WTC11 (cell line): ENCODE measurements around the gene DRAM2. TPM values are rescaled to one million over a fixed set of nuclear protein-coding genes. Genes with fewer than 3 reads are reported as not detected.

Experiments used
- ATAC-seq: fragments of 200-7000 bp; cut with Tn5 transposase; 2 replicates; pipeline ENCODE4 v1.10.0; 2021; ENCODE audit warnings: mild to moderate bottlenecking, moderate library complexity
- CTCF ChIA-PET: fragments of 300-600 bp; sonication (Branson Sonifier 250); formaldehyde crosslinking; loops from one replicate; lab custom pipeline; 2021; ENCODE audit warnings: antibody characterized with exemption; lab: Charles Lee
- POLR2A ChIA-PET: fragments of 350-600 bp; sonication (Branson Sonifier 250); formaldehyde crosslinking; loops from one replicate; lab custom pipeline; 2021; ENCODE audit warnings: antibody characterized with exemption; lab: Charles Lee
- DNase-seq: peaks from one replicate; pipeline ENCODE4 v3.0.0; 2021; ENCODE audit warnings: low spot score
- H3K27ac Mint-ChIP-seq: 2 replicates; pipeline ENCODE4 v1.8.0; 2021; ENCODE audit warnings: mixed read lengths
- H3K27me3 Mint-ChIP-seq: 2 replicates; pipeline ENCODE4 v1.8.0; 2021; ENCODE audit warnings: low read depth, mild to moderate bottlenecking, moderate library complexity, mixed read lengths
- H3K36me3 Mint-ChIP-seq: 2 replicates; pipeline ENCODE4 v1.8.0; 2021; ENCODE audit warnings: mixed read lengths
- H3K4me1 Mint-ChIP-seq: 2 replicates; pipeline ENCODE4 v1.8.0; 2022; ENCODE audit warnings: mixed read lengths
- H3K4me3 Mint-ChIP-seq: 2 replicates; pipeline ENCODE4 v1.8.0; 2021; ENCODE audit warnings: mild to moderate bottlenecking, moderate library complexity, mixed read lengths
- H3K9me3 Mint-ChIP-seq: 2 replicates; pipeline ENCODE4 v1.8.0; 2021; ENCODE audit warnings: mixed read lengths
- CREB1 ChIP-seq: sonication (generic); formaldehyde crosslinking; IDR thresholded peaks from 2 replicates; pipeline ENCODE4 v1.8.0; 2023; ENCODE audit warnings: mild to moderate bottlenecking, missing genetic modification reagents
- E2F4 ChIP-seq: sonication (generic); formaldehyde crosslinking; IDR thresholded peaks from 2 replicates; pipeline ENCODE4 v1.8.1; 2022; ENCODE audit warnings: low read depth, mild to moderate bottlenecking, moderate library complexity, missing genetic modification reagents, borderline replicate concordance
- HMGXB4 ChIP-seq: sonication (generic); formaldehyde crosslinking; IDR thresholded peaks from 2 replicates; pipeline ENCODE4 v1.8.1; 2023; ENCODE audit warnings: mild to moderate bottlenecking, moderate library complexity, missing genetic modification reagents
- JUN ChIP-seq: sonication (generic); formaldehyde crosslinking; IDR thresholded peaks from 2 replicates; pipeline ENCODE4 v1.8.0; 2023; ENCODE audit warnings: mild to moderate bottlenecking, missing genetic modification reagents
- MYBL2 ChIP-seq: sonication (generic); formaldehyde crosslinking; IDR thresholded peaks from 2 replicates; pipeline ENCODE4 v1.8.1; 2023; ENCODE audit warnings: mild to moderate bottlenecking, moderate library complexity, missing genetic modification reagents
- NFATC4 ChIP-seq: fragments of 250-450 bp; sonication (Bioruptor Pico); IDR thresholded peaks from 2 replicates; pipeline ENCODE4 v1.9.0; 2021; ENCODE audit warnings: mild to moderate bottlenecking
- NR2C2 ChIP-seq: sonication (generic); formaldehyde crosslinking; IDR thresholded peaks from 2 replicates; pipeline ENCODE4 v1.8.0; 2022; ENCODE audit warnings: mild to moderate bottlenecking, missing genetic modification reagents
- PRRX2 ChIP-seq: fragments of 250-450 bp; sonication (Bioruptor Pico); IDR thresholded peaks from 2 replicates; pipeline ENCODE4 v1.8.0; 2021; ENCODE audit warnings: mild to moderate bottlenecking
- SMAD4 ChIP-seq: sonication (generic); formaldehyde crosslinking; IDR thresholded peaks from 2 replicates; pipeline ENCODE4 v1.8.0; 2022; ENCODE audit warnings: mild to moderate bottlenecking, missing genetic modification reagents
- ZBTB21 ChIP-seq: sonication (generic); formaldehyde crosslinking; IDR thresholded peaks from 2 replicates; pipeline ENCODE4 v1.8.1; 2023; ENCODE audit warnings: mild to moderate bottlenecking, missing genetic modification reagents, borderline replicate concordance
- ZNF263 ChIP-seq: sonication (generic); formaldehyde crosslinking; IDR thresholded peaks from 2 replicates; pipeline ENCODE4 v1.8.1; 2022; ENCODE audit warnings: low read depth, mild to moderate bottlenecking, moderate library complexity, missing genetic modification reagents
- ZNF671 ChIP-seq: fragments of 250-450 bp; sonication (Bioruptor Pico); IDR thresholded peaks from 2 replicates; pipeline ENCODE4 v1.8.0; 2021; ENCODE audit warnings: mild to moderate bottlenecking
- total RNA-seq: library from RNA; stranded (reverse); gene quantifications from 3 replicates; pipeline ENCODE4 v1.2.3, GENCODE V29; 2021
- TF ChIP-seq, protein P1 (sequence below): sonication (generic); formaldehyde crosslinking; IDR thresholded peaks from 2 replicates; pipeline ENCODE4 v1.8.0; 2022; ENCODE audit warnings: mild to moderate bottlenecking, missing genetic modification reagents
- TF ChIP-seq, protein P2 (sequence below): sonication (generic); formaldehyde crosslinking; IDR thresholded peaks from 2 replicates; pipeline ENCODE4 v1.8.1; 2022; ENCODE audit warnings: low read depth, missing genetic modification reagents, borderline replicate concordance
- TF ChIP-seq, protein P3 (sequence below): sonication (generic); formaldehyde crosslinking; IDR thresholded peaks from 2 replicates; pipeline ENCODE4 v1.8.0; 2022; ENCODE audit warnings: missing genetic modification reagents
- TF ChIP-seq, protein P4 (sequence below): sonication (generic); formaldehyde crosslinking; conservative IDR thresholded peaks from 2 replicates; pipeline ENCODE4 v1.8.1; 2022; ENCODE audit warnings: mild to moderate bottlenecking, missing genetic modification reagents
- TF ChIP-seq, protein P5 (sequence below): sonication (generic); formaldehyde crosslinking; IDR thresholded peaks from 2 replicates; pipeline ENCODE4 v1.8.0; 2022; ENCODE audit warnings: mild to moderate bottlenecking, missing genetic modification reagents

DRAM2 gene
- total RNA-seq, 1 experiment from 2014 or later = 34.3 TPM

DNA sequence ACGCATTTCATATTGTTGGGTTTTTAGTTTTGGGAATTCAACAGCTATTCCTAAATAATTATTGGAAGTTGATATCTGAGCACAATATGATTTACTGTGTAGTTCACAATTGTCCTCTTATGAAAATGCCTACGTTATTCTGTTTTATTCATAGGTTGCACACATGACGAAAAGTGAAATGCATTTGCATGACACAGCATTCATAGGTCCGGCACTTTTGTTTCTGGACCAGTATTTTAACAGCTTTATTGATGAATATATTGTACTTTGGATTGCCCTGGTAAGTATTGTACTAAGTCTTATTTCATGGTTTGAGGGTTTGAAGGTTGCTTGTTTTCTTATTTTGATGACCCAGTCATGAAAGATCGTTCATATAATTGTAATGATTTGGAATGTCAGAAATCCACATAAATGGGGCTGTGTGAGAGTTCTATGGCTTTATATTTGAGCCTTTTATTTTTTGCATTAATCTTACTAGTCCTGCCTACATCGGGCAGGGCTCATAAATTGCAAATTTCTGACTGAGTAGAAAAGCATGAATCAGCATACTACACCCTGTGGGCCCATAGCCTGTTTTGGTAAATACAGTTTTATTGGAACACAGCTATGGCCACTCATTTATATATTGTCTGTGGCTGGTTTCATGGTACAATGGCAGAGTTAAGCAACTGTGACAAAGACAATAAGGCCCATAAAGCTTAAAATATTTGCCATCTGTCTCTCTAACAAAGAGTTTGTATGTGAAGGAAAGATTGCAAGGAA is 43.6 kb upstream of the DRAM2 start:
- CTCF ChIA-PET = no interaction called here
- Mint-ChIP-seq H3K27ac (no peak overlapping the region), H3K9me3 (no peaks in the 10 kb centered on the region), H3K27me3 (no peaks in the 10 kb centered on the region), H3K4me1 (no peaks in the 10 kb centered on the region), H3K4me3 (no peak overlapping the region), H3K36me3 (peaks cover 32% of the 10 kb centered on the region)
- no peak for TF ChIP-seq NFATC4 (CRISPR knock-in tag)
- no peak for TF ChIP-seq ZNF263
- TF ChIP-seq, protein P1, sequence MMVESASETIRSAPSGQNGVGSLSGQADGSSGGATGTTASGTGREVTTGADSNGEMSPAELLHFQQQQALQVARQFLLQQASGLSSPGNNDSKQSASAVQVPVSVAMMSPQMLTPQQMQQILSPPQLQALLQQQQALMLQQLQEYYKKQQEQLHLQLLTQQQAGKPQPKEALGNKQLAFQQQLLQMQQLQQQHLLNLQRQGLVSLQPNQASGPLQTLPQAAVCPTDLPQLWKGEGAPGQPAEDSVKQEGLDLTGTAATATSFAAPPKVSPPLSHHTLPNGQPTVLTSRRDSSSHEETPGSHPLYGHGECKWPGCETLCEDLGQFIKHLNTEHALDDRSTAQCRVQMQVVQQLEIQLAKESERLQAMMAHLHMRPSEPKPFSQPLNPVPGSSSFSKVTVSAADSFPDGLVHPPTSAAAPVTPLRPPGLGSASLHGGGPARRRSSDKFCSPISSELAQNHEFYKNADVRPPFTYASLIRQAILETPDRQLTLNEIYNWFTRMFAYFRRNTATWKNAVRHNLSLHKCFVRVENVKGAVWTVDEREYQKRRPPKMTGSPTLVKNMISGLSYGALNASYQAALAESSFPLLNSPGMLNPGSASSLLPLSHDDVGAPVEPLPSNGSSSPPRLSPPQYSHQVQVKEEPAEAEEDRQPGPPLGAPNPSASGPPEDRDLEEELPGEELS (CRISPR knock-in tag) = no peak
- TF ChIP-seq MYBL2 = no peak
- TF ChIP-seq ZBTB21 (CRISPR knock-in tag) = no peak
- TF ChIP-seq CREB1 (CRISPR knock-in tag) = no peak
- ATAC-seq (no peak), DNase-seq (no peak)
- POLR2A ChIA-PET = no interaction called here

DNA sequence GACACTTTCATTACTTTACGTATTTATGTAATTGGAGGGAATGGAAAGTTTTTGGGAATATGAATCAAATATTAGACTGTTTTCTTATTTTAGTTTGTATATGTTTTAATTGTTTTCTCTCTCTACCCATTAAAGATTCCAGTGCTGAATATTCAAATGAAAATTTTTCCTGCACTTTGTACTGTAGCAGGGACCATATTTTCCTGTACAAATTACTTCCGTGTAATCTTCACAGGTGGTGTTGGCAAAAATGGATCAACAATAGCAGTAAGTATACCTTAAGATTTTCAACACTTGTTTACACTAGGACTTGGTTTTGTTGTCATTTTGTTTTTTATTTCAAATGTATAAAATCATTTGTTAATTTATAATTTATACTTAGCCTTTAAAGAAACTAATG is 42.2 kb upstream of the DRAM2 start:
- Mint-ChIP-seq H3K4me1 (no peaks in the 10 kb centered on the region), H3K27ac (no peak overlapping the region), H3K9me3 (no peaks in the 10 kb centered on the region), H3K4me3 (no peak overlapping the region), H3K27me3 (no peaks in the 10 kb centered on the region), H3K36me3 (peaks cover 25% of the 10 kb centered on the region)
- CTCF ChIA-PET = no interaction called here
- DNase-seq (no peak), ATAC-seq (no peak)
- TF ChIP-seq E2F4 (CRISPR knock-in tag) = no peak
- POLR2A ChIA-PET = no interaction called here

DNA sequence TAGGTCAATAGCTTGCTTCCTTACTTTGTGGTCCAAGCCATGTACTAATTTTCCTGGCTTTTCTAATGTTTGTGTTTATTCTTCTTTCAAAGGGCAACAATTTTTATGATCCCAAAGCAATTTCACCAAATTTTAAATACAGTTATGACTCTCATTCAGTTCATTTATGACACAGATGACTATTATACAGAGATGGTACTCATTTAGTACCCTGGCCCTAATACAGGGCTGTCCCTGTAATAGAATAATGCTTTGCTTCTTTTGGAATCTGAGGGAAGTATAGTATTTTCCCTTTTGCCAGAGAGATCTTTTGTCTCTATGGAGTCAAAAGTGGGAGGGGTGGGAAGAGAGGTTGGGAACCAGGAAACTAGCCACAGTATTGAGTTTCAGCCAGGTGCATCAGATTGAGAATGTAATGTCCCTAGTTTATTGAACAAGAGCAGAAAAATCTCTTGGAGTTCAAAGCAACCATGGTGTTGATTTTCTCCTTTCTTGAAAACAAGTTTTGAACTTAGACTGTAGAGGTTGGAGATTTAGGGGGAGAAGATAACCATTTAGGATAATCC is 40.2 kb upstream of the DRAM2 start:
- H3K9me3 Mint-ChIP-seq = no peaks in the 10 kb centered on the region
- peaks cover 17% of the 10 kb centered on the region for H3K36me3 Mint-ChIP-seq
- TF ChIP-seq HMGXB4 (CRISPR knock-in tag) = no peak
- ChIA-PET POLR2A (no interaction called here), CTCF (interaction anchor here (1.2 kb wide), 1 partner anchor 150 kb away, joined by 3 read pairs; no protein-coding TSS in a partner anchor)
- no peak overlapping the region for H3K4me3 Mint-ChIP-seq
- H3K4me1 Mint-ChIP-seq = no peaks in the 10 kb centered on the region
- ATAC-seq (no peak), DNase-seq (no peak)
- no peaks in the 10 kb centered on the region for H3K27me3 Mint-ChIP-seq
- H3K27ac Mint-ChIP-seq = no peak overlapping the region

GRCh38 chr1:111176678-111177077 is 36.8 kb upstream of the DRAM2 start:
- DNase-seq = no peak
- no peaks in the 10 kb centered on the region for H3K4me1 Mint-ChIP-seq
- TF ChIP-seq ZNF671 (CRISPR knock-in tag) = no peak
- TF ChIP-seq SMAD4 = no peak
- TF ChIP-seq ZBTB21 (CRISPR knock-in tag) = no peak
- no peak for TF ChIP-seq NR2C2 (CRISPR knock-in tag)
- TF ChIP-seq, protein P2, sequence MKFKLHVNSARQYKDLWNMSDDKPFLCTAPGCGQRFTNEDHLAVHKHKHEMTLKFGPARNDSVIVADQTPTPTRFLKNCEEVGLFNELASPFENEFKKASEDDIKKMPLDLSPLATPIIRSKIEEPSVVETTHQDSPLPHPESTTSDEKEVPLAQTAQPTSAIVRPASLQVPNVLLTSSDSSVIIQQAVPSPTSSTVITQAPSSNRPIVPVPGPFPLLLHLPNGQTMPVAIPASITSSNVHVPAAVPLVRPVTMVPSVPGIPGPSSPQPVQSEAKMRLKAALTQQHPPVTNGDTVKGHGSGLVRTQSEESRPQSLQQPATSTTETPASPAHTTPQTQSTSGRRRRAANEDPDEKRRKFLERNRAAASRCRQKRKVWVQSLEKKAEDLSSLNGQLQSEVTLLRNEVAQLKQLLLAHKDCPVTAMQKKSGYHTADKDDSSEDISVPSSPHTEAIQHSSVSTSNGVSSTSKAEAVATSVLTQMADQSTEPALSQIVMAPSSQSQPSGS (CRISPR knock-in tag) = no peak
- no peak for TF ChIP-seq JUN (CRISPR knock-in tag)
- TF ChIP-seq, protein P3, sequence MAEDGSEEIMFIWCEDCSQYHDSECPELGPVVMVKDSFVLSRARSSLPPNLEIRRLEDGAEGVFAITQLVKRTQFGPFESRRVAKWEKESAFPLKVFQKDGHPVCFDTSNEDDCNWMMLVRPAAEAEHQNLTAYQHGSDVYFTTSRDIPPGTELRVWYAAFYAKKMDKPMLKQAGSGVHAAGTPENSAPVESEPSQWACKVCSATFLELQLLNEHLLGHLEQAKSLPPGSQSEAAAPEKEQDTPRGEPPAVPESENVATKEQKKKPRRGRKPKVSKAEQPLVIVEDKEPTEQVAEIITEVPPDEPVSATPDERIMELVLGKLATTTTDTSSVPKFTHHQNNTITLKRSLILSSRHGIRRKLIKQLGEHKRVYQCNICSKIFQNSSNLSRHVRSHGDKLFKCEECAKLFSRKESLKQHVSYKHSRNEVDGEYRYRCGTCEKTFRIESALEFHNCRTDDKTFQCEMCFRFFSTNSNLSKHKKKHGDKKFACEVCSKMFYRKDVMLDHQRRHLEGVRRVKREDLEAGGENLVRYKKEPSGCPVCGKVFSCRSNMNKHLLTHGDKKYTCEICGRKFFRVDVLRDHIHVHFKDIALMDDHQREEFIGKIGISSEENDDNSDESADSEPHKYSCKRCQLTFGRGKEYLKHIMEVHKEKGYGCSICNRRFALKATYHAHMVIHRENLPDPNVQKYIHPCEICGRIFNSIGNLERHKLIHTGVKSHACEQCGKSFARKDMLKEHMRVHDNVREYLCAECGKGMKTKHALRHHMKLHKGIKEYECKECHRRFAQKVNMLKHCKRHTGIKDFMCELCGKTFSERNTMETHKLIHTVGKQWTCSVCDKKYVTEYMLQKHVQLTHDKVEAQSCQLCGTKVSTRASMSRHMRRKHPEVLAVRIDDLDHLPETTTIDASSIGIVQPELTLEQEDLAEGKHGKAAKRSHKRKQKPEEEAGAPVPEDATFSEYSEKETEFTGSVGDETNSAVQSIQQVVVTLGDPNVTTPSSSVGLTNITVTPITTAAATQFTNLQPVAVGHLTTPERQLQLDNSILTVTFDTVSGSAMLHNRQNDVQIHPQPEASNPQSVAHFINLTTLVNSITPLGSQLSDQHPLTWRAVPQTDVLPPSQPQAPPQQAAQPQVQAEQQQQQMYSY (CRISPR knock-in tag) = no peak
- TF ChIP-seq, protein P4, sequence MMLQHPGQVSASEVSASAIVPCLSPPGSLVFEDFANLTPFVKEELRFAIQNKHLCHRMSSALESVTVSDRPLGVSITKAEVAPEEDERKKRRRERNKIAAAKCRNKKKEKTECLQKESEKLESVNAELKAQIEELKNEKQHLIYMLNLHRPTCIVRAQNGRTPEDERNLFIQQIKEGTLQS (CRISPR knock-in tag) = no peak
- TF ChIP-seq, protein P5, sequence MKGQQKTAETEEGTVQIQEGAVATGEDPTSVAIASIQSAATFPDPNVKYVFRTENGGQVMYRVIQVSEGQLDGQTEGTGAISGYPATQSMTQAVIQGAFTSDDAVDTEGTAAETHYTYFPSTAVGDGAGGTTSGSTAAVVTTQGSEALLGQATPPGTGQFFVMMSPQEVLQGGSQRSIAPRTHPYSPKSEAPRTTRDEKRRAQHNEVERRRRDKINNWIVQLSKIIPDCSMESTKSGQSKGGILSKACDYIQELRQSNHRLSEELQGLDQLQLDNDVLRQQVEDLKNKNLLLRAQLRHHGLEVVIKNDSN (CRISPR knock-in tag) = no peak
- TF ChIP-seq PRRX2 (CRISPR knock-in tag) = no peak

More at GRCh38 chr1:111176678-111177077, 36.8 kb upstream of the DRAM2 start:
- Mint-ChIP-seq H3K36me3 (peaks cover 9% of the 10 kb centered on the region), H3K4me3 (no peak overlapping the region), H3K27ac (no peak overlapping the region), H3K9me3 (no peaks in the 10 kb centered on the region), H3K27me3 (no peaks in the 10 kb centered on the region)
- POLR2A ChIA-PET = no interaction called here
- CTCF ChIA-PET = no interaction called here
- no peak for ATAC-seq
